GM18508 (cell line): ENCODE measurements around the gene CCDC146.
"Not testable (repeated sequence)": the region's sequence is repeated elsewhere in the genome, so short reads cannot be mapped to it uniquely, and the experiment has no call there.

ENCODE experiments used
- ATAC-seq: cut with Tn5 transposase; IDR thresholded peaks from one replicate; pipeline ENCODE4 v1.9.1; 2021; ENCODE audit warnings: moderate number of reproducible peaks; ENCODE audit not compliant: insufficient read depth, unreplicated experiment

CCDC146 gene

DNA sequence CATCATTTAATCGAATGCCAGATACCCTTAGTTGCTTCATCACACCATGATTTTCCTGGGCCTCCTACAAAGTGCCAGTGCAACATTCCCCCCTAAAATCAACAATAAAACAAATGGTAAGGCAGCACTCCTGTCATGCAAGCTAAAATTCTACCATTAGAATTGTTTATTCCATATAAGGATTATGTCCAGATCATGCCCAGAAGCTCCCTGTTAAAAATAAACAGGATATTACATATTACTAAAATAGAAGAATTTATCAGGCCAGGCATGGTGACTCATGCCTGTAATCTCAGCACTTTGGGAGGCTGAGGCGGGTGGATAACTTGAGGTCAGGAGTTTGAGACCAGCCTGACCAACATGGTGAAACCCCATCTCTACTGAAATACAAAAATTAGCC is 153.2 kb downstream of the CCDC146 start:
- not testable (repeated sequence) for ATAC-seq

DNA sequence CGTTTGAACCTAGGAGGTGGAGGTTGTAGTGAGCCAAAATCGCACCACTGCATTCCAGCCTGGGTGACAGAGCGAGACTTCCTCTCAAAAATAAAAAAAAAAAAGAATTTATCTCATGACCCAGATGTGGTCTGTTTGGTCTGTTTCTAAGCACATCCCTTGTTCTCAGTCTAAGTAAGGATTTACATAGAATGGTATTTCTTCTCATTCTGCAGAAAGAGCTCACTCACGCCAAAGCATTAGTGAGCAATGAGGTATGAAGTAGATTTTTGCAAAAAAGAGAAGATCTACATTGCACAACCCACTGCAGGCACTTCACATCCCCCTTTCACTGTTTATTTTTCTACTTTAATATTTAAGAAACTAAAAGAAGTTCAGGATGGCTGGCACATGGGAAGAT is 153.7 kb downstream of the CCDC146 start:
- no peak for ATAC-seq

DNA sequence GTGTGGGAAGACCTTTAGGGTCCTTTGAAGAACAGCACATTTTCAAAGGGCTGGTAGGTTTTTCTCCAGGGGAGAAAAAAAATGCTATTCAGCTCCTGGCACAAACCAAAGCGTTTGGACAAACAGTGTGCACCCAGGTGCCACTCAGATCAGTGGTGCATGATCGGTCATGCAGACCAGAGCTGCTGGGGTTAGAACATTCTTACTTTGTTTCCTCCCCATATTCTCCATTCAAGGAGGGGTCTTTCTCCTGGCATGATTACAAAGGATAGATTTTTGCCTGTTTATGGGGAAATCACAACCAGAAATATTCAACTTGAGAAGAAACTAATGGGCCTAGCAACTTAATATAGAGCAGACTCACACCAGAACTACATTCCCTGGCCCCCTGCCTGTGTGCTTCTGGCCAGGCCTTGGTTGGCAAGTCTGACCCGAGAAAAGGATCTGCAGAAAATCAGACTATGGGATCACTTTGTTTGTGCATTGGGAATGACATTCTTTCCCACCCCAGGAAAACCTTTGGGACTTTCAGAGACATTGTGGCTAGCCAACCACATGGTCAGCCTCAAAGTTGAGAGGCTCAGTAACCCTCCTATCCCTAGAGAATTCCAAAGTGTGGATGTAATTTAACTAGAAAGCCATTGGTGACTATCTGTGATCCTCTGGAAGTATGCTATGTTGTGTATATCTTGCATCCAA is 159.5 kb downstream of the CCDC146 start:
- no peak for ATAC-seq

DNA sequence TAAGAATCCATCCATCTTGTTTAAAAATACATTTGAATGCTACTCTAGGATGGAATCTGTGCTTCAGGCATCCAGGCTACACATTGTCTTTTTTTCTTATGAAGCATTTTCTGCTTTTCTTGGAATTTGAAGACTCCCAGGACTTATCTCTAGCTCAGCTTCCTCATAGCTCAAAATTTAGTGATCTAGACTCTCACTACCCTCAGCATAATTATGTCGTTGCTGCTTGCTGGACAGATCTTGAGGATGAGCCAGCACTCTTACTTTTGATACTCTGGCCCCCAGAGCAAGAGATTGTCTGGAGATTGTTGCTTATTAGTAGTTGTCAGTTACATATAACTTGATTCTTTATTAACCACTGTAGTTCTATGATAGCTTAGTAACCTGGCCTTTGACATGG is 160.5 kb downstream of the CCDC146 start:
- ATAC-seq, result no peak

GRCh38 chr7:77284005-77284404 is 161.6 kb downstream of the CCDC146 start:
- ATAC-seq, result no peak

DNA sequence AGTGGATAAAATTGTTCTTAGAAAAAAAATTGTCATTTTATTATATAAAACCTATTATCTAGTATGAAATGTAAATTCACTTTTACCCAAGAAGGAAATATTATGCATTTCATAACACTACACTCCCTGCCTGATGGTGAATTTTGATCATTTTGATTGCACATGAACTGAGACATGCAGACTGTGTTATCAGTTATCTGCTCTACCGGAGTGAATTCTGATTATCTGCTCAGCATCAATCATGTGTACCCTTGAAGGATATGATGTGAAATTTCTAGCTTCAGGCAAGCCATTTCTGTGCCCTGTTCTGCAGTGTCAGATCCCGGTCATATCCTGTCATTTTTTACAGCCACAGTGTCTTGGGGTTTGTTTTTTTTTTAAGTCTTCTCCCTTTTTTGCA is 162.2 kb downstream of the CCDC146 start:
- no peak for ATAC-seq

- no peak for ATAC-seq
These were observed 166.4 kb downstream of the CCDC146 start for GRCh38 chr7:77288676-77289320.

DNA sequence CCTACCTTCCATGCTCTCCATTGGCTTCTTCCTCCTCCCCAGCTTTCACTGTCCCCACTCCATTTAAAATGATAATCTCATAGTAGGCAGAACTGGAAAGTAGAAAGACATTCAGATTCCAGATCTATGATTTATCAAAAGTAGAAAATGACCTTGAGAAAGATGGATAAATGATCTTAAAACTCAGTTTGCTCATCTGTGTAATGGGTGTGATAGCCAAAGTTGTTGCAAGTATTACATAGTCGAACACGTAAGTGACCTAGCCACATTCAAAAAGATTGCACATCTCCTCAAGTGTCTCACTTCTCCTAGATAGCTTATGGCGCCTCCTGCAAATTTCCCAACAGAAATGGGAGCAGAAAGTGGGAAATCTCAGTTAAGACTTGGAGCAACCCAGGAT is 167.0 kb downstream of the CCDC146 start:
- ATAC-seq, result no peak

GRCh38 chr7:77290425-77290824 is 168.0 kb downstream of the CCDC146 start:
- no peak for ATAC-seq

DNA sequence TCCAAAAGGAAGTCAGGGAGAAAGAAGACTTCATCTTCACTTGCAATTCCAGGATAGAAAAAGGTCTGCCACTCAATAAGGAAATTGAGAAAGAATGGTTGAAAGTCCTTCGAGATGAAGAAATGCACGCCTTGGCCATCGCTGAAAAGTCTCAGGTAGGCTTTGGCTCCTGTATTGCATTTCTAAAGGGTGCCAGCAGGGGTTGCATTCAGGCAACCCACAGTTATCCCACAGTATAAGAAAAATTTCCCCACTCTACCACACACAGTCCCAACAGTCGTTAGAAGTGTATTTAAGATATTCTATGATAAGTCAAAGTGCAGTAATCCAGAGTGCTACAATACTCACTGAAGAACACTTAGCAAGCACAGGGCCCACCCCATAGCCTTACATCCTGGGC is 170.6 kb downstream of the CCDC146 start:
- no peak for ATAC-seq

DNA sequence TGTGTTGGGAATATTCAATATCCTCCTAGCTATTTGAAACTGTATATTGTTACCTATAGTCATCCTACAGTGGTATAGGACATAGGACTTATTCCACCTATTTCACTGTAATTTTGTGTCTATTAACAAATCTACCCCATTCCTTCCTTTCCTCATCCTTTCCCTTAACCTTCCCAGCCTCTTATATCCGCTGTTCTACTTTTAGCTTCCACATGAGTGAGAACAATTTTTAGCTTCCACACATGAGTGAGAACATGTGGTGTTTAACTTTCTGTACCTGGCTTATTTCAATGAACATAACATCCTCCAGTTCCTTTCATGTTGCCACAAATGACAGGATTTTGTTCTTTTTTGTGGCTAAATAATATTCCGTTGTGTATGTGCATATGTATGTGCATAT is 173.1 kb downstream of the CCDC146 start:
- no peak for ATAC-seq

- no peak for ATAC-seq
These were observed 184.0 kb downstream of the CCDC146 start for GRCh38 chr7:77306231-77307067.

DNA sequence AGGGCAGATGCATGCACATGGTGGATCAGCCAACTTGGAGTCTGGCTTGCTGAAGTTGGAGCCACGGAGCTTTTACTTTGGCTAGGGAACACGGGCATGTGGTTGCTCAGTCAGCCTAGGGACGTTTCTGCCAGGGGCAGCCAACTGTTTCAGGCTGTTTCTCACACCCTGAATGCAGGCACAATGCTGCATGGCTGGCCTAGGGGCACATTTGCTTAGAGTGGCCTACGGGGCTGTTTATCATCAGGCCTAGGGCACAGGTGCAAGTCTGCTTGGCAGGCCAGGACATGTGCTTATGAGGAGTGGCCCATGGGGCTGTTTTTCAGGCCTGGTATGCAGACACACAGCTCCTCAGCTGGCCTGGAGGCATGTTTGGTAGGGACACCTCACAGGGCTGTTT is 186.4 kb downstream of the CCDC146 start:
- ATAC-seq, result no peak

- ATAC-seq, result no peak
These were observed 187.4 kb downstream of the CCDC146 start for GRCh38 chr7:77309714-77310220.

DNA sequence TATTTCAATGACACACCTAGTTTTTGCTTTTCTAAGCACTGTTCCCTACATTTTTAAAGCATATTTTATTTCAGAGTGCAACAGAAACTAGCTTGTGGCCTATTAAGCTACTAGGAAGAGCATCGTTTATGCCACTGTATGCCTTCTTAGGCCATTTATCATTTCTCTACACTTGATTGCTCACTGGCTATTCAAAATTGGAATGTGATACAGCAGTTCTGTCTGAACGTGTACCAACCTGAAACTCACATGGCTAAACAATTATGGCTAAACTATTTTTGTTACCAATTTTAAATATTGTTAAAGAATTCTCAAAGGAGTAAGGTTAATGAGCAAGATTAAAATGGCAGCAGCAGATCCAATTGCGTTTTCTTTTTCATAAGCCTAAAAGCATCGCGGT is 188.6 kb downstream of the CCDC146 start:
- ATAC-seq, result no peak

DNA sequence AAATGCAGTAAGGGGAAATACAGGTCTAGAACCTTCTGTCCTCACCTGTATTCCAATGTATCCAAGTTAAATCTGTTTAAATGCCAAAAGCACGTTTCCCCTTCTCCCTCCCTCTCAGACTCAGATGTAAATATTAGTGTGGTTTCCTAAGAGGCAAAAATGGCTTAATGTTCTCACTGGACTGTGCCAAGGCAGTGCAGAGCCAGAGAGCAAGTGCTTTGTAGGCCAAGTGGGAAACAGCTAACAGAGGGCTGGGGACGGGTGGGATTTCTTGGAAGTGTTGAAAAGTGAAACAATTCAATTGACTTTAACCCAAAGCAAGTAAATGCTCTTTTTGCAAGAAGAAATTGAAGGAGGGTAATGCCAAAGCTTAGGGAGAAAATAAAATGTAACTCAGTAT is 190.7 kb downstream of the CCDC146 start:
- ATAC-seq, result no peak

DNA sequence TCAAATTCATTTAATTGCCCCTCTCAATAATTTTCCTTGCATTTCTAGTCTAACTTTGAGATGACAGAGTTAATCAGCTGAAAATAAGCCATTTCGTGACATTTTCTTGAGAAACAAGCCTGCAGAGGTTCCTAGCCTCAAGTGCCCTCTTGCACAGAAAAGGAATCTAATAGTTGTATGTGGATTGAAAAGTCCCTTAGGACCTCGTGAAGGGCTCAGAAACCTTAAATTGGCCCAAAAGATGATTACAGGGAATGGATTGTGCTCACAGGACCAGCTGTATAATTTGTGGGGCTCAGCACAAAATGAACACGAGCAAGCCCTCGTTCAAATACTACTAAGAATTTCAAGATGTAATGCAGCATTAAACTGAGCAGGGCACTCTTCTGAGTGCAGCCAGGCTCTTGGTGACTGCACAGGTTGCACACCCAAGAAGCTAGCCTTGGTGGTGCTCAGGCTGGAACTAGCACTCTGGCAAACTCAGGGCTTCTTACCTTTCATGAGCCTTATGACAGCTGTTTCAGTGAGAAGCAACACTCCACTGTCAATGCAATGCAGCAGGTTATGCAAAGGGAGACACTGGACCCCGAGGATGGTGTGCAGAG is 191.6 kb downstream of the CCDC146 start:
- ATAC-seq, result no peak

GRCh38 chr7:77315182-77315591 is 192.8 kb downstream of the CCDC146 start:
- ATAC-seq, result no peak

DNA sequence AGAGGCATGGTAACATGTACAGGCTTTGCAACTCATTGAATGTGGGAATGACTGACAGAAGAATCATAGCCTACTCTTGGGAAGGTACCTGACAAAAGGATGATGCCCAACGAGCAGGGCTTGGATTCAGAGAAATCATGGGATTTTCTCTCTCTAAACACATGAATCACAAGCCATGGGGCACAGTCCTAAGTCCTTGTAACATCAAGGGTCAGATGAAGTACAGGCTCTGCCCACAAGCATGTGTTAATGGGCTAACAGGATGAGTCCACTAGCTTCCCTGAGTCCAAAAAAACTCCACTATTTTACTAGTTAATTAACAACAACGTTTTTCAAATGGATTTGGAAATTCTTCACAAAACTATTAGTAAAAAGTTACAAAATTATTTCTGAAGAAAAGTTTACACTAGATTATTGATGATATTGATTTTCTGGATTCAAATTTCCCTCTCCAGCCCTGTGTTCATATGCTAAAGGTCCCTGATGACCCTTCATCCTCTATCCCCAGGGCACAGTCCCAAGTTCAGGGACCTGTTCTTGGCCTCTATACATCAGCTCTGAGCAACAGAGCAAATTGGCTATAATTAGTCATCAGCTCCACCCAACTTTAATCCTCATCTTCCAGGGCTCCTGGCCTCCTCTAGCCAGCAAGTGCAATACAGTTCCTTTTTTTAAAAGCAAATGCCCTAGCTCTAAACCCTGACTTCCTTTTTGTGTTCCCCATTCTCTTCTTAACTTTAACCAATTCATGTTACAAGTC is 194.0 kb downstream of the CCDC146 start:
- ATAC-seq, result no peak

DNA sequence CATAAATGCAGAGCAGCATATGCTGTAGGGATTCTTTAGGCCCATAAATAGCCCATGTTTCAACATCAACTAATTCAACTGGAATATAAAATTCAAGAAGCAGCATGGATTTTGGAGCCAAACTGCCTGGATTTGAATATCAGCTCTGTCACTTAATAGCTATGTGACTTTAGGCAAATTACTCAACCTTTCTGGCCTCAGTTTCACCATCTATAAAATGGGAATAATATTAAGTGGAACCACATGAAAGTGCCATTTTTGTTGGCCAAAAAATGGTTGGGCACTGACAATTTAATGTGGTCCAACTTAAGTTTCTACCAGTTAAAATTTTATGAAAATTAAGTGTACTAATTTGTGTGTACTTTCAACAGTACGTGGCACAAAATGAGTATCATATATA is 195.6 kb downstream of the CCDC146 start:
- ATAC-seq, result no peak
